SU-DHL-6 (cell line): ENCODE data around the gene ACLY.

Source experiments
- H2AFZ ChIP-seq: fragments of 200-600 bp; sonication (generic); 2 replicates; pipeline ENCODE4 v1.6.1; 2014; ENCODE audit warnings: low read depth, mild to moderate bottlenecking, moderate library complexity, mixed read lengths, antibody characterized with exemption, low read length; ENCODE audit not compliant: severe bottlenecking
- H3F3A ChIP-seq: fragments of 200-600 bp; shearing (Covaris generic); 2 replicates; pipeline ENCODE4 v1.6.0; 2016; ENCODE audit warnings: antibody characterized with exemption, mild to moderate bottlenecking; ENCODE audit not compliant: insufficient read depth
- H3K27ac ChIP-seq: fragments of 200-600 bp; sonication (generic); 2 replicates; pipeline ENCODE4 v1.5.1; 2016; ENCODE audit warnings: low read depth, mild to moderate bottlenecking, low read length, moderate library complexity, mixed read lengths
- H3K27me3 ChIP-seq: fragments of 200-600 bp; sonication (generic), shearing (Covaris generic); 2 replicates; pipeline ENCODE4 v1.6.0; 2014; ENCODE audit warnings: mild to moderate bottlenecking, low read length
- H3K36me3 ChIP-seq: fragments of 200-600 bp; sonication (generic); 2 replicates; pipeline ENCODE4 v1.6.1; 2014; ENCODE audit warnings: mild to moderate bottlenecking, low read length, mixed read lengths
- H3K4me2 ChIP-seq: fragments of 300-600, 200-600 bp; shearing (Covaris generic), sonication (generic); 2 replicates; pipeline ENCODE4 v1.6.0; 2014; ENCODE audit warnings: low read length, low read depth, mild to moderate bottlenecking; ENCODE audit not compliant: poor library complexity, severe bottlenecking
- H3K4me3 ChIP-seq: fragments of 200-600 bp; sonication (generic); 2 replicates; pipeline ENCODE4 v1.5.1; 2014; ENCODE audit warnings: antibody characterized with exemption, low read length, mild to moderate bottlenecking, mixed read lengths; ENCODE audit not compliant: insufficient read depth, poor library complexity, severe bottlenecking
- H3K79me2 ChIP-seq: fragments of 200-600 bp; sonication (generic); 2 replicates; pipeline ENCODE4 v1.6.1; 2014; ENCODE audit warnings: mild to moderate bottlenecking, low read length, moderate library complexity; ENCODE audit not compliant: insufficient read depth
- H3K9ac ChIP-seq: fragments of 200-600 bp; sonication (generic); 2 replicates; pipeline ENCODE4 v1.7.0; 2014; ENCODE audit warnings: mild to moderate bottlenecking, low read length
- H3K9me2 ChIP-seq: fragments of 200-600 bp; sonication (generic); replicated peaks from 2 replicates; pipeline ENCODE4 v1.6.1; 2014; ENCODE audit warnings: low read length; ENCODE audit not compliant: insufficient read depth
- H3K9me3 ChIP-seq: fragments of 200-600 bp; sonication (generic); 2 replicates; pipeline ENCODE4 v1.6.1; 2014; ENCODE audit warnings: low read length, mixed read lengths; ENCODE audit not compliant: insufficient read depth
- H4K20me1 ChIP-seq: fragments of 200-600 bp; sonication (generic); 2 replicates; pipeline ENCODE4 v1.6.1; 2014; ENCODE audit warnings: low read depth, mild to moderate bottlenecking, antibody characterized with exemption, low read length, moderate library complexity, mixed read lengths
- CTCF ChIP-seq: fragments of 200-600 bp; sonication (generic); IDR thresholded peaks from one replicate; pipeline ENCODE4 v1.5.1; 2017; ENCODE audit warnings: antibody characterized with exemption, mild to moderate bottlenecking, low read length, moderate library complexity; ENCODE audit not compliant: insufficient read depth, poor library complexity, severe bottlenecking
- EZH2phosphoT487 ChIP-seq: fragments of 200-600 bp; sonication (generic), shearing (Covaris generic); conservative IDR thresholded peaks from 2 replicates; pipeline ENCODE4 v1.6.1; 2018; ENCODE audit warnings: mild to moderate bottlenecking, antibody characterized with exemption, low read length, moderate library complexity, mixed read lengths

ACLY gene

GRCh38 chr17:41917679-41918313 is 955 bp downstream of the ACLY start:
- Histone ChIP-seq H3K9me3 (no peaks in the 10 kb centered on the region), H3K4me3 (peak overlapping the region; percentile 87), H3K4me2 (peak overlapping the region; percentile 71), H3K79me2 (peaks cover 59% of the 10 kb centered on the region), H3K27me3 (no peaks in the 10 kb centered on the region), H2AFZ (no peak overlapping the region), H4K20me1 (peaks cover 22% of the 10 kb centered on the region), H3K27ac (peak overlapping the region; percentile 55), H3K9me2 (no peaks in the 10 kb centered on the region), H3F3A (peaks cover 6% of the 10 kb centered on the region), H3K36me3 (no peaks in the 10 kb centered on the region), H3K9ac (peak overlapping the region; percentile 91)
- TF ChIP-seq CTCF: no peak
- no peak for TF ChIP-seq EZH2phosphoT487

GRCh38 chr17:41917192-41917591 is 1.6 kb downstream of the ACLY start:
- H3K9me2 ChIP-seq: no peaks in the 10 kb centered on the region
- peak overlapping the region; percentile 87 for H3K4me3 ChIP-seq
- TF ChIP-seq CTCF (no peak), EZH2phosphoT487 (no peak)
- H3K4me2 ChIP-seq: peak overlapping the region; percentile 71
- H3F3A ChIP-seq: 0 out of 2 replicates have a peak, but pooled peaks cover under 1% of the 10 kb centered on the region
- H4K20me1 ChIP-seq: peaks cover 25% of the 10 kb centered on the region
- no peaks in the 10 kb centered on the region for H3K27me3 ChIP-seq
- no peak overlapping the region for H2AFZ ChIP-seq
- peak overlapping the region; percentile 91 for H3K9ac ChIP-seq
- no peaks in the 10 kb centered on the region for H3K9me3 ChIP-seq
- H3K27ac ChIP-seq: no peak overlapping the region
- H3K36me3 ChIP-seq: no peaks in the 10 kb centered on the region
- peaks cover 65% of the 10 kb centered on the region for H3K79me2 ChIP-seq

- Histone ChIP-seq H3K9me2 (no peaks in the 10 kb centered on the region), H3F3A (no peaks in the 10 kb centered on the region), H3K4me3 (no peak overlapping the region), H3K27ac (no peak overlapping the region), H3K36me3 (peaks cover 5% of the 10 kb centered on the region; the same call in 1 of the 2 replicates), H3K27me3 (no peaks in the 10 kb centered on the region), H3K9ac (no peak overlapping the region), H3K79me2 (peaks cover 70% of the 10 kb centered on the region), H3K9me3 (no peaks in the 10 kb centered on the region), H3K4me2 (peak overlapping the region; percentile 6), H2AFZ (no peak overlapping the region), H4K20me1 (peaks cover 25% of the 10 kb centered on the region)
- TF ChIP-seq CTCF: no peak
Observed at GRCh38 chr17:41915566-41915965, 3.2 kb downstream of the ACLY start.
